ENCODE results near the gene ADAMTS7.

Gene ADAMTS7

DNA sequence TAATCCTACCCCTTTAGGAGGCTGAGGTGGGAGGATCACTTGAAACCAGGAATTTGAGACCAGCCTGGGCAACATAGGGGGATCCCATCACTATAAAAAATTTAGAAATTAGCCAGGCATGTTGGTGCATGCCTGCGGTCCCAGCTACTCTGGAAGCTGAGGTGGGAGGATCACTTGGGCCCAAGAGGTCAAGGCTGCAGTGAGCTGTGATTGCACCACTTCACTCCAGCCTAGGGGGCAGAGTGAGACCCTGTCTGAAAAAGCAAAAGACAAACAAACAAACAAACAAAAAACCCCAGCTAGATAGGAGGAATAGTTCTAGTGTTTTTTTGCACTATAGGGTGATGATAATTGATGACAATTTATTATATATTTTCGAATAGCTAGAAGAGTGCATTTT, 99.6 kb downstream of the ADAMTS7 start:
- CTCF ChIA-PET: interaction anchor here (1.1 to 1.4 kb wide), 2 partner anchors 29 to 93 kb away, joined by 3 read pairs; no protein-coding TSS in a partner anchor
- POLR2A ChIA-PET: no interaction called here
- no peak for DNase-seq (ENCODE audit: extremely low spot score)

DNA sequence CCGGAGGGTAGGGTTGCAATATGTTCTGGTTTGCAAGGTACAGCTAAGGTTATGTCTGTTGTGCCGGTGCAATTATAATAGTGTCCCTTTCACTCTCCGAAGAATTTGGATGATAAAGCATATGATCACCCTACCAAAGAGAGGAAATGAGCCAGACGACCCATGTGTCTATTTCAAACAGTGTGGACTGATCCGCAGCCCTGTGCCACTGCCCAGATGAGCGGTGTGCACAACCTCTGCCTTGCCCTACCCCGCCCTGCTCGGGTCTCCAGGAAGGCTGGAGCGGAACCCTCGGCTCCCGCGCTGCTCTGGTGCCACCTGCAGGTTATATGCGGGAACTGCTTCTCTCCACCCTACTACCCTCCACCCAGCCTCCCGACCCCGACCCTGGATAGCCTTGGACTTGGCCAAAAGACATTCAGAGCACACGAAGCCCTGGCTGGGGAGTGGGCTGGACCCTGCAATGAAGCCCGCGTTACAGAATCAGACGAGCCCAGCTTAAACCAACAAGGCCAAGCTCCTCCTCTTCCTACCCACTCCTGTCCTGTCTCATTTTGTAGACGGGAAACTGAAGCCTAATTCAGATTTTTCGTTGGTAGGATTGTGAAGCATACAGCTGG, 101.9 kb downstream of the ADAMTS7 start:
- ChIA-PET POLR2A (no interaction called here), CTCF (interaction anchor here (0.7 to 3.3 kb wide), 28 partner anchors 9 to 431 kb away, joined by 3 to 30 read pairs (median 4); no protein-coding TSS in a partner anchor)
- peak; percentile 72 for DNase-seq (ENCODE audit: extremely low spot score)

More for the DNA sequence above, 99.6 kb downstream of the ADAMTS7 start:
- TF ChIP-seq CTCF (IDR thresholded peaks at IDR 0.05; ENCODE audit: control extremely low read depth, extremely low read depth, low read depth, missing control alignments): no peak

More for the DNA sequence above, 101.9 kb downstream of the ADAMTS7 start:
- TF ChIP-seq CTCF (IDR thresholded peaks at IDR 0.05; ENCODE audit: control extremely low read depth, extremely low read depth, low read depth, missing control alignments): peak; percentile 79

Data from GM10248 (cell line).